Activated CD8-positive, alpha-beta memory T cell treated with anti-CD3 and anti-CD28 coated beads for 48 hours (primary cell): ENCODE data around the gene DNAJC25.
"Not testable (repeated sequence)": the region's sequence is repeated elsewhere in the genome, so short reads cannot be mapped to it uniquely, and the experiment has no call there.

ENCODE experiments used
- DNase-seq, 3 experiments: peaks; one replicate each; pipeline ENCODE4 v3.0.0-alpha.2; 2020; ENCODE audit warnings: low read depth in 2 of 3, low spot score in 2 of 3

Gene DNAJC25

GRCh38 chr9:111663301-111663823, 32.2 kb downstream of the DNAJC25 start:
- no peak for DNase-seq

GRCh38 chr9:111668026-111668573, 37.0 kb downstream of the DNAJC25 start:
- DNase-seq, result no peak

DNA sequence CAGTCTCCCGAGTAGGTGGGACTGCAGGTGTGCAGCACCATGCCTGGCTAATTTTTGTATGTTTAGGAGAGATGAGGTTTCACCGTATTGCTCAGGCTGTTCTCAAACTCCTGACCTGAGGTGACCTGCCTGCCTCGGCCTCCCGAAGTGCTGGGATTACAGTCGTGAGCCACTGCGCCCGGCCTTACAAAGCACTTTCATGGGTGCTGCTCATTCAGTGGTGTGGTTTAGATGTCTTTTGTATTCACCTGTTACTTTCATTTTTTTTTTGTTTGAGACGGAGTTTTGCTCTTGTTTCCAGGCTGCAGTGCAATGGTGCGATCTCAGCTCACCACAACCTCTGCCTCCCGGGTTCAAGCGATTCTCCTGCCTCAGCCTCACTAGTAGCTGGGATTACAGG, 37.5 kb downstream of the DNAJC25 start:
- DNase-seq, result not testable (repeated sequence)

DNA sequence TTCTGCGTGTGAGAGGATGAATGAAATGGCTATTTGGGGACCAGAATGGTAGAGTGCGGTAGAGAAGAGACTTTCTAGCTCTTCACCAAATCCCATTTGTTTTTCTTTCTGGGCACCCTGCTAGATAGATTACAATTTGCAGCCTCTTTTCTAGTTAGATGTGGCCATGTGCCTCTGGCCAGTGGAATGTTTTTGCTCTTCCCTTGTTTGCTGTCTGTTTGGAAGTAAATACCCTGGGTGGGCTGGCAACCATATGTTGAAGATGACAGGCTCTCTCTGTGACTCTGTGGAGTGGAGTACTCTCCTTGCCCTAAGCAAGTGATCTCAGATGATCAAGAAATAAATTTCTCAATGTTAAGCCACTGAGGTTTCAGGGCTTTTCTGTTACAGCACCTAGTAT, 43.2 kb downstream of the DNAJC25 start:
- no peak for DNase-seq

- DNase-seq, result no peak
These were observed 45.0 kb downstream of the DNAJC25 start for GRCh38 chr9:111676116-111676515.

DNA sequence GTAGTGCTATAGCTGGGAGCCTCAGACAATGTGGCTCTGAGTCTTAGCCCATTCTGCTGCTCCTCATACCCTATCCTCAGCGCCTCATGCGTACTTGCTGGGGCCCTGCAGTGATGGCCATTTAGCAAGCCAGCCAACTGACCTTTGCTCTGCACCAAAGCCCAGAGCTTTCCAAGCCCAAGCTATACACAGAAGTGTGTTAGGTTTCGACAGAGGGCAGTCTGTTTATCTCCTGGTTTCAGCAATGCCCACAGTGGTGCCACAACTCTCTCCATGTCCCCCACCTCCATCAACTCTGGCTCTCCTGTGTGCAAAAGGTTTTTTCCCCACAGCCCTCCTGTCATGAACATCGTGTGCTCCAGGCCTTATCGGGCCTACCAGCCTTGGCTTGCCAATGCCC, 47.2 kb downstream of the DNAJC25 start:
- no peak for DNase-seq

DNA sequence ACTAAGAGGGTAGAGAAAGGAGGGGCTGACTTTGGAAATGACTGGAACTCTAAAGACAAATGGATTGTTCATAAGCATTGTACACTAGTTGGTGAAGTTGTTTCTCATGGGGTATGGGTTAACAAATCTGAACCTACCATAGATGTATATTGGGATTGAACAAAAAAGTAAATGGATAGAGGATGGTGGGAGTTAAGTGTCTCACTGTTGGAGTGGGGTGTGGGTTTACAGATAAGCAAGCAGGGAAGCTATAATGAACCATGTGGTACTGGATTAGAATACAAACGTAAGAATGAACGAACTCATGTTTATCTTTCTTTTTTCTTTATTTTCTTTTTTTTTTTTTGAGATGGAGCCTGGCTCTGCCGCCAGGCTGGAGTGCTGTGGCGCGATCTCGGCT, 48.1 kb downstream of the DNAJC25 start:
- no peak for DNase-seq

DNA sequence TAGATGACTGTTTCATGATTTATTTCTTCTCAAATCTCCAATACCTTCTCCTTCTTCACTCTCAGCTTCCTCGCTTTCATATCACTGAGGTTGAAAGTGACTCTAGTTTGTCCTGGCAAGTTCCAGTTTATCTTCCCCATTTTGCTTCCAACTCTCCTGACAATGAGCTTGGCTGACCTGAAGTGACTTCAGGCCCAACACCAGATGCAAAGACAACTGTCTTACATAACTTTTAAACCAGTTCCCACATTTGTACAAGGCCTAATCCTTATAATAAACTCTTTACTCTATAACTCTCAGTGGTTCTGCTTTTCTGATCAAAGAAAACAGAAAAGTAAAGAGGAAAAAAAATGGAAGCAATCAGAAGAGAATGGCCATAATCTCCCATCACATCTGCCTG, 52.3 kb downstream of the DNAJC25 start:
- DNase-seq, result no peak

DNA sequence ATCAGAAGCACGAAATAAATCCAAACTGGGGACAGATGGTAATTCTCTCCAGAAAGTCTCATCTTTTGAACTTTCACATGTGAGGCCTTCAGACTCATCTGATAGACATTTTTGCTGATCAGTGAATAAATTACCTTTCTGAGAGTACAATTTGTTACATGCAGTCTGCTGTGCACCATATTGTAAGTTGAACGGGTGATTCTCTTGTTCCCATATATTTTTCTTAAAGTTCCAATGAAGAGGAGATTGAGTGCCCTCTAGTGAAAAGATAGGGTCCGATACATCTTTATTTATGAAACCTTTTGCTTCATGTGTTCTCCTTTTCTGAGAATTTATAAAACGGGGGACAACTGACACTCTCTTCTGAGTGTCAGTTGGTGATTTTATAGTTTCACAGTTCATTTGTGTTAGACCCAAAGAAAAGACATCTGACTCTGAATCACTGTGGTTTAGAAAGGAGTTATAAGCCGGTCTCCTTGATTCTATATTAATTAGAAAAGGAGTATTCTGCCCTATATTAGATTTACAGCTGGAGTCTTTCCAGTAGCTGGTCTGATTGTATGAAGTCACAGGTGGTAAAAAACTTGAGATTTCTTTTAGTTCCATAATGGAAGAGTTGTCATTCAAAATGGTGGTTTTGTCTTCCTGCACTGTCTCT, 60.7 kb downstream of the DNAJC25 start:
- no peak for DNase-seq

- no peak for DNase-seq
These were observed 65.7 kb downstream of the DNAJC25 start for GRCh38 chr9:111696796-111697195.

- DNase-seq, result no peak
These were observed 69.6 kb downstream of the DNAJC25 start for GRCh38 chr9:111700776-111701175.
